ENCODE results near the gene RAB21.
"Not testable (repeated sequence)": the region's sequence is repeated elsewhere in the genome, so short reads cannot be mapped to it uniquely, and the experiment has no call there.

The RAB21 gene

DNA sequence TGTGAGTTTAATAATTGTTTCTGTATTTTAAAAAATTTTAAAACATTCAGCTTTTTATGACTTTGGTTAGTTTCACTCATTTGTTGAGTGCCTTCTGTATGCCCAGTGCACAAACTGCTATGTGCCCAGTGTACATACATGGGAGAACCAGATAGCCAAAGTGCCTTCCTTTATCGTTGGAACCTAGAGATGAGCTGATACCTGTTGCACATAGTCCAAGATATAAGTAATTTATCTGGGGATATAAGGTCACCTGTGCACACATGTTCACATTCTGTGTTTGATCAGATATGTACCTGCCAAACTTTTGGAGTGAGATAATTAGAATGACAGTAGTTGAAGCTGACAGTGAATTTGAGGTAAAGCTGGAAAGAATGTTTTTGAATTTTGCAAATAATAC lies 37.9 kb downstream of the RAB21 start:
- H3K27me3 ChIP-seq (ENCODE audit: low read depth), result no peaks in the 10 kb centered on the region
- H3K36me3 ChIP-seq (replicated peaks), result no peaks in the 10 kb centered on the region; the same call in 1 of the 2 replicates
- H3K4me1 ChIP-seq, result no peaks in the 10 kb centered on the region
- H3K4me3 ChIP-seq, result no peak overlapping the region
- in situ Hi-C loops (cut with MboI; ENCODE audit: low sequenced_read_pairs), result no loop called here
- DNase-seq (ENCODE audit: low spot score in 2 of 2), result no peak
- no peaks in the 10 kb centered on the region for H3K9me3 ChIP-seq

DNA sequence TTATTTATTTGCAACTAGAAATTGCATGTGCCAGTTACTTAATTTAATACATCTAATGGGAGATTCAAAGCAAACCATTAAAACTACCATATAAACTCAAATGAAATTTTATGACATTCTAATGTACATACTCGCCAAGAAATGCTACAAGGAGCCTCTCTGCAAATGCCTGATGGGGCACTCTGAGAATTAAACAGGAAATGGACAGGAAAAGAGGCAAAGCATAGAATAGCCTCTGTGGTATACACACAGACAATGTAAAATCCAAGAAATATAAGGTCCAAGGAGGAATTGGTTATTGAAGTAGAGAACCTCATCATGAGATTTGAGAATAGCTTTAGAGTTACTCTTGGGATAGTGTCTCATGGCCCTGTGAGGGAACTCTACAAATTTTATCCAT lies 41.2 kb downstream of the RAB21 start:
- Histone ChIP-seq H3K9me3 (no peaks in the 10 kb centered on the region), H3K4me1 (no peaks in the 10 kb centered on the region), H3K27me3 (ENCODE audit: low read depth) (no peaks in the 10 kb centered on the region), H3K4me3 (no peak overlapping the region), H3K36me3 (replicated peaks) (no peaks in the 10 kb centered on the region)
- DNase-seq (ENCODE audit: low spot score in 2 of 2), result no peak
- in situ Hi-C loops (cut with MboI; ENCODE audit: low sequenced_read_pairs), result no loop called here

DNA sequence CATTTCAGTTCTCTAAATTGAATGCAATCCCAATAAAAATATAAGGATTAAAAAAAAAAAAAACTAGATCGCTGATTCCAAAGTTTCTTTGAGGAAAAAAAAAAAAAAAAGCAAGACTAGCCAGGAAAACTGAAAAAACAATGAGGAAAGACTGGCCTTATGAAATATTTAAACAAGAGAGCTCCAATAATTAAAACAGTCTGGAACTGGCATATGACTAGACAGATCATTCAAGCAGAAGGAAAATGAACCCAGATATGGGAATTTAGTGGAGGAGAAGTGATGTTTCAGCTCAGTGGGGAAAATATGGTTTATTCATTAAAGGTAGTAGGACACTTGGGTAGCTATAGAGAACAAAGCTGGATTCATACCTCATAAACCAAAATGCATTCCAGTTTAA lies 42.9 kb downstream of the RAB21 start:
- in situ Hi-C loops (cut with MboI; ENCODE audit: low sequenced_read_pairs), result no loop called here
- H3K4me3 ChIP-seq, result no peak overlapping the region
- H3K36me3 ChIP-seq (replicated peaks), result no peaks in the 10 kb centered on the region
- DNase-seq (ENCODE audit: low spot score in 2 of 2), result no peak
- no peaks in the 10 kb centered on the region for H3K4me1 ChIP-seq
- no peaks in the 10 kb centered on the region for H3K9me3 ChIP-seq
- H3K27me3 ChIP-seq (ENCODE audit: low read depth), result no peaks in the 10 kb centered on the region

DNA sequence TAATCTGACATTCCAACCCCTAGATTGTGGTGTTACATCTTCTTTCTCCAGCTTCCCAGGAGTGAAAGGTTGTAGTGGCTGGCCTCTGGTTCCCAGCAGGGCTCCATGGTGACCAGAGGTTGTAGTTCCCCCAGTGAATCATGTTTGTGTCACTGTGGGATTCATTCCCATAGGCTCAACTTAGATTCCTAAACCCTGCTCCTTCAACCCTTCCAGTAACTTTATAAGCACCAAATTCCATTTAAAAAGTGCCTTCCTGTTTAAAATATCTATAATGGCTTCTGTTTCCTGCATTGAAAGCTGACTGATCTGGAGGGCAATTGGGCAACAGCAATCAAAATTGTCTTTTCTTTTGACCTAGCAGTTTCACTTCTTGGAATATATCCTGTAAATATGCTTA lies 44.4 kb downstream of the RAB21 start:
- Histone ChIP-seq H3K9me3 (no peaks in the 10 kb centered on the region), H3K27me3 (ENCODE audit: low read depth) (no peaks in the 10 kb centered on the region), H3K4me3 (no peak overlapping the region), H3K4me1 (no peaks in the 10 kb centered on the region), H3K36me3 (replicated peaks) (no peaks in the 10 kb centered on the region)
- in situ Hi-C loops (cut with MboI; ENCODE audit: low sequenced_read_pairs), result no loop called here
- no peak for DNase-seq (ENCODE audit: low spot score in 2 of 2)

DNA sequence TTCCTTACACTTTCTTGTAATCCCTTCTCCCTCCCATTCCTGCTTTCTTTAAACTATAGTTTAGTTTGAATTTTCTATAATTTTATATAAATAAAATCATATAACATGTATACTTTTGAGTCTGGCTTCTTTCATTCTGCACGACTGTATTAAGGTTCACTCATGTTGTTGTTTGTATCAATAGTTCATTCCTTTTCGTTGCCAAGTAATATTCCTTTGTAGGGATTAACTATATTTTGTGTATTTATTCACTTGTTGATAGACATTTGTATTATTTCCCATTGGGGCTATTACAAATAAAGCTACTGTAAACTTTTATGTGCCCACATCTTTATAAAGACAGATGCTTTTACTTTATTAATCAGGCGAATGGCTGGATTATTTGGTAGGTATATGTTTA lies 45.5 kb downstream of the RAB21 start:
- Histone ChIP-seq H3K27me3 (ENCODE audit: low read depth) (no peaks in the 10 kb centered on the region; the same call in 1 of the 2 replicates), H3K9me3 (no peaks in the 10 kb centered on the region), H3K4me3 (no peak overlapping the region), H3K4me1 (no peaks in the 10 kb centered on the region), H3K36me3 (replicated peaks) (no peaks in the 10 kb centered on the region)
- no peak for DNase-seq (ENCODE audit: low spot score in 2 of 2)
- in situ Hi-C loops (cut with MboI; ENCODE audit: low sequenced_read_pairs), result no loop called here

DNA sequence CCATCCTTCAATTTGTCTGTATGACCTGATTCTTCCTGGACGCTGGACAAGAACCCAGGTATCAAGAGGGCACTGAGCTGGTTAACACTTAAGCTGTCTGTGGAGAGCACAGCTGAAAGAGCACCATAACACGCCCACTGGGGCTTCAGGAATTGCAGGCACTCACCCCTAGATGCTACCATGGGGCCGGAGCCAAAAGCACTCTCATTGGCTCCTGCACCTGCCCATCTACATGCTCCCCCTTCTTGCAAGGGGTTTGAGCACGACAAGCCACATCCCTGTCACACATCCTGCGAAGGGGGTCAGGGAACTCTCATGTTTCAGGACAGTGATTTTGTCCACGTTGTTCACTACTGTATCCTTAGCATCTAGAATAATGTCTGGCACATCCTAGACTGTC lies 49.8 kb downstream of the RAB21 start:
- in situ Hi-C loops (cut with MboI; ENCODE audit: low sequenced_read_pairs), result no loop called here

DNA sequence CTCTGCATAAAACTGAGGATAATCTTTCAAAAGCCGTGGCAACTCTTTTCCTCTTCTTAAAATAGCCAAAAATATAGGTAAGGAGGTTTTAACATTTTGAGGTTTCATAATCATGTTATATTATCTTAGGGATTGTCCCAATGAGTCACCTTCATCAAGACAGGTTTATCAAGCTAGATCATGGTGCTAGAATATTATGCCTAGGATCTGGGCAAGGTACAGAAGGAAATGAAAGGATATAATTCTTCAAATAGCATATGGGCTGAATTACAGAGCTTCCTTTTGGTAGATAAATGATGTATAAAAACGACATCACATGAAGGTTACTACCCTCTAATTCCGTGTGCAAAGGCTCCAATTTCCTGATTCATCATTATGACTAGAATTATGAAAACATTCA lies 56.3 kb downstream of the RAB21 start:
- peaks cover 38% of the 10 kb centered on the region for H3K27me3 ChIP-seq (ENCODE audit: low read depth)
- H3K4me3 ChIP-seq, result no peak overlapping the region
- no peaks in the 10 kb centered on the region for H3K9me3 ChIP-seq
- no peaks in the 10 kb centered on the region for H3K4me1 ChIP-seq
- no peaks in the 10 kb centered on the region for H3K36me3 ChIP-seq (replicated peaks)
- DNase-seq (ENCODE audit: low spot score in 2 of 2), result no peak
- in situ Hi-C loops (cut with MboI; ENCODE audit: low sequenced_read_pairs), result no loop called here

More for the DNA sequence above, 49.8 kb downstream of the RAB21 start:
- no peak for DNase-seq (ENCODE audit: low spot score in 2 of 2)
- Histone ChIP-seq H3K4me1 (no peaks in the 10 kb centered on the region), H3K36me3 (replicated peaks) (no peaks in the 10 kb centered on the region), H3K9me3 (no peaks in the 10 kb centered on the region), H3K4me3 (no peak overlapping the region), H3K27me3 (ENCODE audit: low read depth) (peaks cover 20% of the 10 kb centered on the region)

DNA sequence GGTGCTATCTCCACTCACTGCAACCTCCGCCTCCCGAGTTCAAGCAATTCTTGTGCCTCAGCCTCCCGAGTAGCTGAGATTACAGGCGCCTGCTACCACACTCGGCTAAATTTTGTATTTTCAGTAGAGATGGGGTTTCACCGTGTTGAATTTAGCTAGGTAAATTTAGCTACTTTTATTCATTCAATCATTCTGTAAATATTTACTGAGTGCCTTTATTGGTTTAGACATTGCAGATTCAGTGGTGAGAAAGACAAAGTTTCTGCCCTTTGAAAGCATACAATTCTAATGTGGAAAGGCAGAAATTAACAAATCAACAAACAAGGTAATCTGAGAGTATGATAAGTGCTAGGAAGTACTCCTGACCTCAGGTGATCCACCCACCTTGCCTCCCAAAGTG lies 60.6 kb downstream of the RAB21 start:
- H3K4me1 ChIP-seq; DNase-seq (ENCODE audit: low spot score in 2 of 2); H3K36me3 ChIP-seq (replicated peaks); H3K9me3 ChIP-seq; H3K4me3 ChIP-seq; in situ Hi-C loops (cut with MboI; ENCODE audit: low sequenced_read_pairs): not testable (repeated sequence)
- peaks cover 25% of the 10 kb centered on the region for H3K27me3 ChIP-seq (ENCODE audit: low read depth)

DNA sequence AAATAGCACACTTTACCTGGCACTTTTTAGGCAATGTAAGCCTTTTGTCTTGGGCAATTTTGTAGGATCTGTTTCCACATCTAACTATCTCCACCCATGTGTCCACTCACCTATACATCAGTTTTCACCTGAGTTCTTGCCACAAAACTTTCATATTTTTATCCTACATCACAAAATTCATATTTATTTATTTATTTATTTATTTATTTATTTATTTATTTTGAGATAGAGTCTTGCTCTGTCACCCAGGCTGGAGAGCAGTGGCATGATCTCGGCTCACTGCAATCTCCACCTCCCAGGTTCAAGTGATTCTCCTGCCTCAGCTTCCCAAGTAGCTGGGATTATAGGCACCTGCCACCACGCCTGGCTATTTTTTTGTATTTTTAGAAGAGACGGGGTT lies 67.4 kb downstream of the RAB21 start:
- H3K4me1 ChIP-seq; H3K36me3 ChIP-seq (replicated peaks); H3K4me3 ChIP-seq; in situ Hi-C loops (cut with MboI; ENCODE audit: low sequenced_read_pairs); H3K9me3 ChIP-seq; H3K27me3 ChIP-seq (ENCODE audit: low read depth); DNase-seq (ENCODE audit: low spot score in 2 of 2): not testable (repeated sequence)

DNA sequence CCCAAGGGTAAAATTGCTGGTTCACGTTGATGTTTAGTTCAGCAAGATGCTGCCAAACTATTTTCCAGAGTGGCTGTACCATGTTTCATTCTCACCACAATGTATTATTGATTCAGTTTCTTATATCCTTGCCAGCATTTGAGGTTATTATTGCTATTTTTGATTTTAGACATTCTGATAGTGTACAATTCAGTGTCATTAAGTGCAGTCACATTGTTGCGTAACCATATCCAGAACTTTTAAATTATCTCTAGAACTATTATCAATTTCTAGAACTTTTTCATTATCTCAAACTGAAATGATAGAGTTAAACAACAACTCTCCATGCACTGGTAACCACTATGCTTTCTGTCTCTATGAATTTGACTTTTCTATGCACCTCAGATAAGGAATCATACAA lies 74.2 kb downstream of the RAB21 start:
- in situ Hi-C loops (cut with MboI; ENCODE audit: low sequenced_read_pairs), result no loop called here
- no peaks in the 10 kb centered on the region for H3K4me1 ChIP-seq
- no peaks in the 10 kb centered on the region for H3K36me3 ChIP-seq (replicated peaks)

DNA sequence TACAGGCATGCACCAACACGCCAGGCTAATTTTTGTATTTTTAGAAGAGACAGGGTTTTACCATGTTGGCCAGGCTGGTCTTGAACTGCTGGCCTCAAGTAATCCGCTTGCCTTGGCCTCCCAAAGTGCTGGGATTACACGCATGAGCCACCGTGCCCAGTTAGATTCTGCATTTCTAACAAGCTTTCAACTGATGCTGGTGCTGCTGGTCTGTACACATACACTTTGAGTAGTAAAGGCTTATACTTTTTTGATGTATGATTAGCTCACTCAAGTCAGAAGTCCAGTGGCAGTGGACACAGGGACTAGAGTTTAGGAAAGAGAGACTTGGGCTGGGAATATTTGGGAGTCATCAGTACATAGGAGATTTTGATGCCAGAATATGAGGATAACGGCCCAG lies 82.7 kb downstream of the RAB21 start:
- in situ Hi-C loops (cut with MboI; ENCODE audit: low sequenced_read_pairs), result no loop called here
- H3K36me3 ChIP-seq (replicated peaks), result no peaks in the 10 kb centered on the region
- no peaks in the 10 kb centered on the region for H3K9me3 ChIP-seq
- no peak for DNase-seq (ENCODE audit: low spot score in 2 of 2)
- H3K4me1 ChIP-seq, result peaks cover 10% of the 10 kb centered on the region
- no peak overlapping the region for H3K4me3 ChIP-seq
- 0 out of 2 replicates have a peak, but pooled peaks cover 2% of the 10 kb centered on the region for H3K27me3 ChIP-seq (ENCODE audit: low read depth)

More for the DNA sequence above, 74.2 kb downstream of the RAB21 start:
- DNase-seq (ENCODE audit: low spot score in 2 of 2), result no peak
- Histone ChIP-seq H3K9me3 (no peaks in the 10 kb centered on the region), H3K4me3 (no peak overlapping the region), H3K27me3 (ENCODE audit: low read depth) (0 out of 2 replicates have a peak, but pooled peaks cover 5% of the 10 kb centered on the region)

DNA sequence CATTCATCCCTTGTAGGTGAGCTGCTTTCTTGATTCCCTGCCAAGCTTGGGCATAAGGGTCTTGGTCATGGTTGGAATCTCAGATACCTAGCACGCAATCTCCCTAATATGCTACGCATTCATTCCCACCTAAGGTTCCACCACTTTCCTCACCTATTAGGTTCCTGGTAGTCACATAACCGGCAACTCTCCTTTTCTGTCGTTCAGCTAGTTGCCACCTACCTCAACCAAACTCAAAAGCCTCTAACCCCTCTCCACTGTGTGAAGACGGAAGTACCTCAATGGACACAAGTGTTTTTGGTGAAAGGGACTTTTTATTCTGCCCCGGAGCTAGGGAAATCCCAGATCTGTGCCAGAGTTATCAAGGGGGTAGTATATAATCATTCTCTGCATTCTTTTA lies 83.6 kb downstream of the RAB21 start:
- in situ Hi-C loops (cut with MboI; ENCODE audit: low sequenced_read_pairs), result no loop called here
- Histone ChIP-seq H3K9me3 (no peaks in the 10 kb centered on the region), H3K4me1 (peaks cover 10% of the 10 kb centered on the region), H3K4me3 (no peak overlapping the region), H3K27me3 (ENCODE audit: low read depth) (0 out of 2 replicates have a peak, but pooled peaks cover 2% of the 10 kb centered on the region), H3K36me3 (replicated peaks) (no peaks in the 10 kb centered on the region)
- DNase-seq (ENCODE audit: low spot score in 2 of 2), result no peak

DNA sequence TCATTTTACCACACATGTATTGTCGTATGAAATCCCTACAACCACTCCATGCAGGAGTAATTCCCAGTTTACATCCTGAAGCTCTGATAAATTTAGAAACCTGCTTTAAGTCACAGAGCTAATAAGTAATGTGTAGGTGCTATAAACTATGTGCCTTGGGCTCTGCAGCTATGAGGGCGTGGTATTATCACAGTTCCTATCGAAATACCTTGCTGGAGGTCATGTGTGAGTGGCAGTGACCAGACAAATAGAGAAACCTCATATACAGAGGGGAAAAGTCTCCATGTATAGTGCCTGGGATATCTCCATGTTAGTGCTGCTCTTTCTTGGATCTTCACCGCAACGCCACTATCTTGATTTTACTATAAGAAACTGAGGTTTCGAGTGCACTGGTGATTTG lies 84.0 kb downstream of the RAB21 start:
- no peak for DNase-seq (ENCODE audit: low spot score in 2 of 2)
- Histone ChIP-seq H3K4me1 (peaks cover 10% of the 10 kb centered on the region), H3K4me3 (no peak overlapping the region), H3K9me3 (no peaks in the 10 kb centered on the region), H3K27me3 (ENCODE audit: low read depth) (0 out of 2 replicates have a peak, but pooled peaks cover 2% of the 10 kb centered on the region), H3K36me3 (replicated peaks) (no peaks in the 10 kb centered on the region)
- in situ Hi-C loops (cut with MboI; ENCODE audit: low sequenced_read_pairs), result no loop called here

DNA sequence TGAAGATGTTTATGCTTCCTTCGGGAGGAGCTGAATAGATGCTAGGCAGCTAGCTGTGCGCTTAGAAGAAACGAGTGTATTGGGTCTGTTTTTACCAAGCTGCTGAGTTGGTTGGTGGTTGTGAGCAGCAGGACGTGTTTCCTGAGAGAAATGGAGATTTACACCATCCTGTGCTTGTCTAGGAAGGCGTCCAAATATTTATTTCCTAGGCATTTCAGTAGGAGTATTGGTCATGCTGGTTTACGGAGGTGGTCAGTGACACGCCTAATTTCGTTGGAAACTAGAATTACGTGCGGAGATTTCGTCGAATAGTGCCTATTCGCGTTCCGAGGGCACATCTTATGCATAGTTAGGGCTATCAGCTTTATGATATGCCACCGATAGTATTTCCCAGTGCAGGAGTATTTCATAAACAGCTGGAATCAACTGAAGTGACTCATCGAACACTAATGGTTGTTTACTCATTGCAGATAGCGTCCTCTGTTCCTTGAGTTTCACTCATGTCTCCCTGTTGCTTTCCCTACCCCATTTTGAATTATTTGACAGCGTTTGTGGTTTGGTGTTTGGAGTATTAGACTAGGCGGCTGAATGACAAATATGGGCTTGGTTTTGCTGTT lies 85.7 kb downstream of the RAB21 start:
- no peak for DNase-seq (ENCODE audit: low spot score in 2 of 2)
- Histone ChIP-seq H3K9me3 (no peaks in the 10 kb centered on the region), H3K4me3 (peak overlapping the region; percentile 78), H3K36me3 (replicated peaks) (no peaks in the 10 kb centered on the region), H3K27me3 (ENCODE audit: low read depth) (0 out of 2 replicates have a peak, but pooled peaks cover 2% of the 10 kb centered on the region), H3K4me1 (peaks cover 10% of the 10 kb centered on the region)
- in situ Hi-C loops (cut with MboI; ENCODE audit: low sequenced_read_pairs), result no loop called here

Data from HAP-1 (cell line).